GM21360 (cell line): ENCODE measurements around the gene CLTA.

Source experiments
- ATAC-seq: cut with Tn5 transposase; IDR thresholded peaks from one replicate; pipeline ENCODE4 v1.9.1; 2021; ENCODE audit warnings: mild to moderate bottlenecking, moderate library complexity; ENCODE audit not compliant: unreplicated experiment

The CLTA gene

GRCh38 chr9:36187414-36187813 lies 3.3 kb upstream of the CLTA start:
- no peak for ATAC-seq

- ATAC-seq = no peak
Observed at GRCh38 chr9:36188212-36188611, 2.5 kb upstream of the CLTA start.

DNA sequence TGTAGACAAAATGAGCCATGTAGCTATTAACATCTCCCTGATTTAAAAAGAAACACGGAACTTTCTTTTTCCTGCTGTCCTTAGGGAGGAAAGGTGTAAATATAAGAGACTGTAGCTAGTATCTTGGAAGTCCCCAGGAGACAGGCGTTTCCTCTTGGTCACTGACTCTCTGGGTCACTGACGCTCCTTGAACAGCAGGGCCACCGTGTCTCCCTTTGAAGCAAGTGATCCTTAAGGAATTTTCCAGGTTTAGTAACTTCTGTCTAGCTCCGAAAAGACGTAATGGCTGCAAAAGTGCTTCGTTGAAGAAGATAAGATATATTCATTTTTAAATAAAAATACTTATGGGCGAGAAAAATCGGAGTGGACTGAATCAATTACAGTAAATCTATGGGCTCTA lies 745 bp upstream of the CLTA start:
- ATAC-seq = no peak

GRCh38 chr9:36191290-36191645 lies 547 bp downstream of the CLTA start:
- no peak for ATAC-seq

DNA sequence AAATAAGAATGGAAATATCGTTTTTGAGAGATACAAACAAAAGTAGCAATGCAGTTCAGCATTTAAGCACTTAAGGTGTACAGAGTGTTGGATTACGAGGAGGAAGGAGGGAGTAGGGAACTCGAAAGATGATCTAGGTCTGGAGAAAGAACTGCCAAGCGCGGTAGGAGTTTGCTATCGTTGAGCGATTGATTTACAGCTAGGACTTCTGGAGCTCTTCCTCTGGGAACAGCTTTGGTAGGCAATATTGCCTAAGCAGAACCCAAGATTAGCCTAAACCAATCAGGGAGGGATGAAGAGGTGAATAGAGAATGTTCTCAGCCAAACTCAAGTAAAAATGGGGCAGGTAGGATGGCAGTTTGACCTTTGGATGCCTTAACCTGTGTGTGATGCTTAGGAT lies 965 bp downstream of the CLTA start:
- ATAC-seq = no peak

DNA sequence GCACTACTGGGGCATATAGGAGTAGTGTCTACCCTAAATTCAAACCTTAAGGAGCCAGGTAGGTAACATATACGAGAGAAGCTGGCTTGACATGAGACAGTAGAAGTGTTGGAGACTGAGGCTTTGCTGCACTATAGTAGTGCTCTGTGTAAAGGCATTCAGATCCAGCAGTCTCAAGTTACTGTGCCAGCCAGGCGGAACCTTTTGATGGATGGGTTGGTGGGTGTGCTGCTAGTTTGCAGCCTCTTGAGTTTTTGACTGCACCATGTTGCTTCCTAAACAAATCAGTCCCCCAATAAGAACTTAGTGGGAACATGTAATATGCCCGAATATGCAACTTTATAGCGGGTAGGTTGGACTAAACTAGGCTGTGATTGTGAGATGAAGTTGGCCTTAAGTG lies 1.5 kb downstream of the CLTA start:
- no peak for ATAC-seq

DNA sequence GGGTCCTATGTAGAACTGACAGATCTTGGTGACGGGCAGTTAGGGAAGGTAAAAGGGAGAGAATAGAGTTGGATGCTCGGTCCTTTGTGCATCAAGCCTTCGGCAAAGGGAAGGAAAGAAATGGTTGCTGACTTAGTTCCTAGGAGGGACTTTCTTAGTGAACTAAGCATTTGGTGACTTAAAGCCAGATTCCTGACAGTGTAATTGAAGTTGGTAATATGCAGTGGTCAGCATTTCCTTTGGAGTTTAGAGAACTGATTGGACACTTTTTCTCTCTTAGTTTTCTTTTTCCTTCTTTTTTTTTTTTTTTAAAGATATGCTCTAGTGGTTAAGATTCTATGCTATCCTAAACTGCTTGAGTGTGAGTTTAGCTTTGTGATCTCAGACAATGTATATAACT lies 2.3 kb downstream of the CLTA start:
- no peak for ATAC-seq

- ATAC-seq = no peak
Observed at GRCh38 chr9:36194326-36195000, 3.7 kb downstream of the CLTA start.

DNA sequence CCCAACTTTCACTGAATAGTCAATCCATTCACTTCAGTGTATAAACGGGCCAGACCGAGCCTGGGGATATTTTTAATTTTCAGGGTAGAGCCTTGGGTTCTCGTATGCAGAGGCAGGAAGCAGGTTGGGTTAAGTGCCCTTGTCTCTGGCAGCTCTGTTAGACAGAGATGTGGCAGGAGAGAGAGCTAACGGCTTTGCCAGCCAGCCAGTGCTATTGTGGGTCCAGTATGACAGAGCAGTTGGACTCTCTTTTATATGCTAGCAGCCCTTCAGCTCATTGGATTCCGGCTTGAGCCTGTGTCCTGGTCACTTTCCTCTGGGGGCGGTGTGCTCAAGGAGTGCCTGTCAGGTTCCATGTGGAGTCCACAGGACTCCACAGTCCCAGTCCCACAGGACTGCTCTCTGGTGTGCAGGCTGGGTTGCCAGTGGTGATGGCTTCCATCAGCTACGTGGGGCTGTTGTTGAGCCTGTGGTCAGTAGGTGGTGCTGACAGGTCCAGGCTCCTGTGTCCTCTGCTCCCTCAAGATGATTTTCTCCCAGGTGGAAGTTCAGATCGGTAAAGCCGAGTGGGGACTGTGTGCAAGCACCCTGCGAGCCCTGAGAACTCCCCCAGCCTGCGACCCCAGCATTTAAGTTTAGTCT lies 14.3 kb downstream of the CLTA start:
- ATAC-seq = no peak

GRCh38 chr9:36207016-36207415 lies 16.3 kb downstream of the CLTA start:
- ATAC-seq = no peak

GRCh38 chr9:36207546-36208012 lies 16.9 kb downstream of the CLTA start:
- ATAC-seq = no peak

- no peak for ATAC-seq
Observed at GRCh38 chr9:36208521-36209253, 18.0 kb downstream of the CLTA start.

GRCh38 chr9:36210722-36211121 lies 20.0 kb downstream of the CLTA start:
- ATAC-seq = no peak

DNA sequence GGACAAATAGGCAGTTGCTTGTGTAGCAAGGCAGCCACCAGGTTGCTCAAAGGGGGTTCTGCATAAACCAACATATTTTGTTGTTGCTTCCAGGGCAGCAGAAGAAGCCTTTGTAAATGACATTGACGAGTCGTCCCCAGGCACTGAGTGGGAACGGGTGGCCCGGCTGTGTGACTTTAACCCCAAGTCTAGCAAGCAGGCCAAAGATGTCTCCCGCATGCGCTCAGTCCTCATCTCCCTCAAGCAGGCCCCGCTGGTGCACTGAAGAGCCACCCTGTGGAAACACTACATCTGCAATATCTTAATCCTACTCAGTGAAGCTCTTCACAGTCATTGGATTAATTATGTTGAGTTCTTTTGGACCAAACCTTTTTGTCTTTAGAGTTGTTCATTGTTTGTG lies 20.8 kb downstream of the CLTA start:
- no peak for ATAC-seq

DNA sequence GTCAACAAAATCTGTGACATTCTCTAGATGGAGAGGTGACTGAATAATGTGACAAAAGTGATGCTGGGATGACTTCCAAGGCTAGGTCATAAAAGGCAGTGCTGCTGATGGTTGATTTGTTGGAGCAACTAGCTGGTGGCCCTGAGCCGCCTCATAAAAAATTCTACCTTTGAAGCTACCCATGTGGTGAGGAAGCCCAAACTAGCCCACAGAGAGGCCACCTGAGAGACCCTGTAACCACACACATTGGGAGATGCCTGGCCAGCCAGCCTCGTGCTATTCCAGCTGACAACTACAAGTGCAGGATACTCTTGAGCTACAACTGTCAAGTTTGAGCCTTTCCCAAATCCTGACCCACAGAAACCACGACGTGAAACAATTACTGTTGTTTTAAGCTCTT lies 22.7 kb downstream of the CLTA start:
- no peak for ATAC-seq

DNA sequence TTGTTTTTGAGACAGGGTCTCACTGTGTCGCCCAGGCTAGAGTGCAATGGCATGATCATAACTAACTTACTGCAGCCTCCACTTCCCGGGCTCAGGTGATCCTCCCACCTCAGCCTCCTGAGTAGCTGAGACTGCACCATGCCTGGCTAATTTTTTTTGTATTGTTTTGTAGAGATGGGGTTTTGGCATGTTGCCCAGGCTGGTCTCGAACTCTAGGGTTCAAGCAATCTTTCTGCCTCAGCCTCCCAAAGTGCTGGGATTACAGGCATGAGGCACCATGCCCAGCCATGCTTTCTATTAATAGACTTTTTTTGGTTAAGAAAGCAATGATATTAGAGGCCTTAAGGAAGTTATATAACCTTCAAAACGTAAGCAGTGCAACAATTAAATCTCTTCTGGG lies 23.3 kb downstream of the CLTA start:
- ATAC-seq = no peak

DNA sequence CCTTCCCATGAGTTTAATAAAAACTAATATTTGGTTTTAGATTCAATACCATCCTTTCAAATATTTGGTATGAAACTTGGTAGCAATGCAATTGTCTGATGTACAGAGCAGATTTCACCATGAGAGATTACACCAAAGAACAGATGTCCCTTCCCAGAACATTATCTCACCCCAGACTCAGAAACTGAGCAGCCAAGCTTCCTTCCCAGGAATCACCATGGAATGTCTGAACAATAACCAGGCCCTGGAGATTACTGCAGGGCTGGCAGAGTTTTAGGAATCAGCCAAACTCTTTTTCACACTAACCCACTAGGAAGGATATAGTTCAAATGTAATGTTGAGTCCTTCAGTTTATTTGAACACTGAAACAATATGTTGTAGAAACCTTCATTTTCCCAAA lies 23.9 kb downstream of the CLTA start:
- ATAC-seq = no peak

GRCh38 chr9:36217256-36217968 lies 26.7 kb downstream of the CLTA start:
- ATAC-seq = no peak

- no peak for ATAC-seq
Observed at GRCh38 chr9:36218011-36218410, 27.3 kb downstream of the CLTA start.

DNA sequence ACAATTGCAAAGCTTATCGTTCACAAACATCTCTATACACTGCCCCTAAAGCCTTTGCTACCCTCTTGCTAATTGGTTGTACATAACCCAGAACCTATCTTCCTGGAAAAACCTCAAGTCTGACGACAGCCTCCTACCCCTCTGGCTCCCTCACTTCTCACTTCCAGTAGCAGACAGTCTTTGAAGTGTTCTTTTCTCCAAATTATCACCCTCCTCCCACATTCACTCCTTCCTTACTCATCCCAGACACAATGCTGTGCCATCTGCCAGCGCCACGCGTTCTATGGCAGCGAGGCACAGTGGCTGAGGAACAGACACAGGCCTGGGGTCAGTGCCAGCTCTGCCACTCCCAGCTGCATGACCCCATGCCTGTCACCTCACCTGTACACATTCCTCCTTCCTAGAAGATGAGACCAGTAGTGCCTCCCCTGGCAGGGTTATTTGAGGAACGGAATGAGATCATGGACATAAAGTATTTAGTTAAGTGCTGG lies 27.7 kb downstream of the CLTA start:
- no peak for ATAC-seq

- ATAC-seq = no peak
Observed at GRCh38 chr9:36221667-36222066, 30.9 kb downstream of the CLTA start.
